ENCODE results near the gene ZDHHC14. TPM values are rescaled to one million over a fixed set of nuclear protein-coding genes. Genes with fewer than 3 reads are reported as not detected.
"Not testable (repeated sequence)": the region's sequence is repeated elsewhere in the genome, so short reads cannot be mapped to it uniquely, and the experiment has no call there.

The ZDHHC14 gene
- total RNA-seq, 1 donor from 2014 or later = 26.1 TPM

- intact Hi-C loops (cut with DNase I) = no loop called here
- DNase-seq (ENCODE audit: low spot score) = no peak
These were observed 319.0 kb downstream of the ZDHHC14 start for GRCh38 chr6:157699777-157700636.

- intact Hi-C loops (cut with DNase I); DNase-seq (ENCODE audit: low spot score): not testable (repeated sequence)
These were observed 325.4 kb downstream of the ZDHHC14 start for GRCh38 chr6:157706351-157706750.

GRCh38 chr6:157706883-157707282 lies 325.9 kb downstream of the ZDHHC14 start:
- DNase-seq (ENCODE audit: low spot score) = peak; percentile 9
- intact Hi-C loops (cut with DNase I) = no loop called here

DNA sequence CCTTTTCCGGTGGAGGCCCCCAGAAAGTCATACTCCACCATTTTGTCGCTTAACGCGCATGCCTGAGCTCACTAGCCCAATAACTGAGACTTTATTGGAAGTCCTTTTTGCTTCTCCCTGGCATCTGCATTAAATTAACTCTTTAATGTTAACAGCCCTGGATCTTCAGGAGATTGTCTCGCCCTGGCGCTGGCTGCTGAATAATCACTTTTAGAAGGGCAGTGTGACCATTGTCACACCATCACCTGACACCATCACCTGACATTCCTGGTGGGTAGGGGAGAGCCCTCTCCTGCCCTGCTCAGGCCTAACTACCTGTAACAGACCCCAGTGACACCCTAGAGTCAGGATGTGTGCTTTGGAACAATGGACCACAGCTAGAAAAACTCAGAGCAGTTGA lies 326.6 kb downstream of the ZDHHC14 start:
- peak; percentile 5 for DNase-seq (ENCODE audit: low spot score)
- intact Hi-C loops (cut with DNase I) = no loop called here

GRCh38 chr6:157708239-157708638 lies 327.2 kb downstream of the ZDHHC14 start:
- no peak for DNase-seq (ENCODE audit: low spot score)
- intact Hi-C loops (cut with DNase I) = no loop called here

- DNase-seq (ENCODE audit: low spot score) = no peak
- intact Hi-C loops (cut with DNase I) = no loop called here
These were observed 327.9 kb downstream of the ZDHHC14 start for GRCh38 chr6:157708933-157709332.

GRCh38 chr6:157709555-157709954 lies 328.6 kb downstream of the ZDHHC14 start:
- peak; percentile 10 for DNase-seq (ENCODE audit: low spot score)
- intact Hi-C loops (cut with DNase I) = no loop called here

DNA sequence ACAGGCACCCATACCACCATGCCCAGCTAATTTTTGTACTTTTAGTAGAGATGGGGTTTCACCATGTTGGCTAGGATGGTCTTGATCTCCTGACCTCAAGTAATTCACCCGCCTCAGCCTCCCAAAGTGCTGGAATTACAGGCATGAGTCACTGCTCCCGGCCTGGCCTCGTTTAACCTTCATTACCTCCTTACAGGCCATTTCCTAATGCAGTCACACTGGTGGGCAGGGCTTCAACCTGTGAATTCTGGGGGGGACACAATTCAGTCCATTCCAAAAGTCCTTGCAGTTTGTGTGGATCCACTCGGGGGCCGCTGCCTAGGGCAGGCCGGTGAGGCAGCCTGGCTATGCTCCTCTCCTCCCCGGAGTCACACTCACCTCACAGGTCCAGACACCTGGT lies 329.6 kb downstream of the ZDHHC14 start:
- intact Hi-C loops (cut with DNase I) = no loop called here
- no peak for DNase-seq (ENCODE audit: low spot score)

- intact Hi-C loops (cut with DNase I) = no loop called here
- DNase-seq (ENCODE audit: low spot score) = peak; percentile 56
These were observed 330.1 kb downstream of the ZDHHC14 start for GRCh38 chr6:157711060-157711459.

GRCh38 chr6:157712585-157713295 lies 331.8 kb downstream of the ZDHHC14 start:
- intact Hi-C loops (cut with DNase I) = no loop called here
- peak; percentile 67 for DNase-seq (ENCODE audit: low spot score)

- intact Hi-C loops (cut with DNase I) = no loop called here
- DNase-seq (ENCODE audit: low spot score) = peak; percentile 64
These were observed 332.6 kb downstream of the ZDHHC14 start for GRCh38 chr6:157713451-157714152.

GRCh38 chr6:157714153-157714490 lies 333.1 kb downstream of the ZDHHC14 start:
- intact Hi-C loops (cut with DNase I) = no loop called here
- DNase-seq (ENCODE audit: low spot score) = no peak

DNA sequence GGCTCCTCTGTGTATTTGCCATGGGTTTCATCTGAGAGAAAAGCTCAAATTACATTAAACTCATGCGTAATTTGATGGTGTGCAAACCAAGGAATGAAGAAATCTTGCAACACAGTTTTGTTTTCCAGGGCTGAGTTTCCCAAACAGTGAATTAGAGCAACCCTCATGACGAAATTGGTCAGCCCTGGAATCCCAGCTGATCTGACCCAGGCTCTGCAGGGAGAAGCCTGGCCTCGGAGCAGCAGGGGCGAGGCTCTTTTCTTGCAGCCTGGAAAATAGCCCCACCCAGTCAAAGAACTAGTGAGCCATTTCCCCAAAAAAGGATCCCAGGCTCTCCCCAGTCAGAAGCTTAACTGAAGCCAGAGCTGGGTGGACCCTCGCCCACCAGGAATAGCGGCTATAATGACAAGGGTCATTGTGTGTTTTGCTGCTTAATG lies 334.8 kb downstream of the ZDHHC14 start:
- intact Hi-C loops (cut with DNase I) = no loop called here
- peak; percentile 74 for DNase-seq (ENCODE audit: low spot score)

DNA sequence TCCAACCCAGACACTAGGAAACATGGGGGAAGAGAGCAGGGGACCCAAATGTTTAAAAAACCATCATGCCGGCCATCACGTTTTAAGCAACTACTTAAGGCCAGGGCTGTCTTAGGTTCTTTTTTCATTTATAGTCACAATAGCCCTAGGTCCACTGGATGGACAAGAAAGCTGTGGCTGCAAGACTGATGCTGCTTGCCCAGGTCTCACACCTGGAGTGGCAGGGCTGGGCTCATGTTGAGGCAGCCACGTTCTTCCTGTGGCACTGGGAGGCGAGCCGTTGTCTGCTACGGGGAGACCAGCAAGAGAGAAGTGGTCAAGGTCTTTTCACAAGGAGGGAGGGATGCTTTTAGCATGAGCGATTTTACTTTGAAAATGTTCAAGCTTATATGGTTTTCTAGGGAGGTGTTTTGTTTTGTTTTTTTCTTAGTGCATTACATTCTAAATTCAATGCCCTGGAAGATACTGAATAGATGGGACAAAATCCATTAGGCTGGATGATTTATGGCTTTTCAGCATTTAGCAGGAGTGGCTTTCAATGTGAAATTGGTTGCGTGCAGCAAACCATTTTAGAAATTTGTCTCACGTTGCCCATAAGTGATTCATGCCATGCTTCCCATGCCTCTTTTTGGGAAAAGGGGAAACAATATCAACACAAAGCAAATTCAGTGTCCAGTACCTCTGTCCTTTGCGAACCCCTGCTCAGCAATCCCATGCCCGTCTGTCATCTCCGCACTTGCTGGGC lies 335.4 kb downstream of the ZDHHC14 start:
- DNase-seq (ENCODE audit: low spot score) = peak; percentile 43
- intact Hi-C loops (cut with DNase I) = no loop called here

DNA sequence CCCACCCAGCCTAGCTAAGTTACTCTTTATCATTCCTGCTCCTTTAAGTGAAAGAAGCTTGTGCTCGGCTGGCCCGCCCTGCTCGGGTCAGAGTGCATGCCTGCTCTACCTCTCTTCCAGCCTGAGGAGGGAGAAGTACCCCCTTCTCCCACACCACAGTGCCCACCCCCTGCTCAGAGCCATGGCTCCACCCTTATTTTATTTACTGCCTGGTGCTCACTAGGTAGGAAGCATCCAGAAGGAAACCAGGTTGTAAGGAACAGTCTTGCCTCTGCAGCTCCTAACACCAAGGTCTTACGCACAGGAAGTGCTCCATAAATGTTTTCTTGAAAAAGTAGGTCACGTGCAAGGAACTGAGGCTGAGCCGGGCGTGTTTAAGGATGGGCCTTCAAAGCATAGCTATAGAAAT lies 336.4 kb downstream of the ZDHHC14 start:
- intact Hi-C loops (cut with DNase I) = no loop called here
- peak; percentile 63 for DNase-seq (ENCODE audit: low spot score)

DNA sequence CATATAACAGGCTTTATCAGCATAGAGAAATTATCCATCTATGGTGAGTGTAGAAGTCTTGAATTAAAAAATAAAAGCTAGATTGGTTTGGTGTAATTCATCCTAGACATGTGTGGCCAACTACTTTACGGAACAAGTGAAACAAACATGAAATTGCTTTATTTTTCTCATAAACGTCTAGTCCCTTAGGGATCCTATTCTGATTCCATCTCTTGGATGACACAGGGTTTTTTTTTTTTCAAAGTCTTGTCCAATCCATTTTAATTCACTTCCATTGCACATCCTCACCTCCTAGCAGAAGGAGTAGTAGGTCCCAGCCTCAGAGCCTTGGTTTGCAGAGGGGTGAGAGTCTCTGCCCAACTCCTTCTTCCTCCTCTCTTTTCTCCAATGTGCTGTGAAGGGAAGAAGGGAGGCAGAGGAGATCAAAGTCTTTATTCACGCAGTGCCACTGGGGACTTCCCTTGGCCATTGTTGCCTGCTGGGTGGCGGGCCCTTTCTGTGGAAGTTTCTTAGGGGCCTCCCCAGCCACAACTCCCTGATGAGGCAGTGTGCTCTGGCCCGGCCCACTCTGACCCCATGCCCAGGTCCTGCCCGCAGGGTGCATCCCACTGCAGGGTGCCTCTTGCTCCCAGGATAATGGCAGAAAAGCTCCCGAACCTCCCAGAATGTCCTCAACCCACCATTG lies 337.7 kb downstream of the ZDHHC14 start:
- intact Hi-C loops (cut with DNase I) = no loop called here
- peak; percentile 65 for DNase-seq (ENCODE audit: low spot score)

DNA sequence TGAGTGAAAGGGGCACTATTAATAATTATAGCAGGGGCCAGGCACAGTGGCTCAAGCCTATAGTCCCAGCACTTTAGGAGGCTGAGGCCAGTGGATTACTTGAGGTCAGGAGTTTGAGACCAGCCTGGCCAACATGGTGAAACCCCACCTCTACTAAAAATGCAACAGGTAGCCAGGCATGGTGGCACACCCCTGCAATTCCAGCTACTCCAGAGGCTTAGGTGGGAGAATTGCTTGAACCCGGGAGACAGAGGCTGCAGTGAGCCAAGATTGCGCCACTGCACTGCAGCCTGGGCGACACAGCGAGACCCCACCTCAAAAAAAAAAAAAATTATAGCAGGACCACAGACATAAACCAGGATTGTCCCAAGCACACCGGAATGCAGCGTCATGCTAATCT lies 340.0 kb downstream of the ZDHHC14 start:
- DNase-seq (ENCODE audit: low spot score); intact Hi-C loops (cut with DNase I): not testable (repeated sequence)

DNA sequence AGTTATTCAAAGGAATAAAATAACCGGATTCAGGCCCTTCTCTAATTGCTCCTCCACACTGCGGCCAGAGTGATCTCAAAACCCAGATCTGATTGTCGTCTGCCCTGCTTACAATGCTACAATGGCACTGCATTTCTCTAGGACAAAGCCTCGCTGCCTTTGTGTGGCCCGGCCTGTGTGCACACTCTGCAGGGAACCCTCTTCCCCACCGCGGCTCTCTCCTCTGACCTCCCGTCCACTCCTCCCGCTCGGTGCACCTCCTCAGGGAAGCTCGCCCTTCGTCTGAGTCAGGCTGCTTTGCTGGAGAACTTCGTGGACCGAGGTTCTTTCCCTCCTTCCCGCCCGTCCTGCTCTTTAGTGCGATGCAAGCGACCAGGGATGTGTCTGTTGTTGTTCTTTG lies 340.4 kb downstream of the ZDHHC14 start:
- intact Hi-C loops (cut with DNase I) = no loop called here

DNA sequence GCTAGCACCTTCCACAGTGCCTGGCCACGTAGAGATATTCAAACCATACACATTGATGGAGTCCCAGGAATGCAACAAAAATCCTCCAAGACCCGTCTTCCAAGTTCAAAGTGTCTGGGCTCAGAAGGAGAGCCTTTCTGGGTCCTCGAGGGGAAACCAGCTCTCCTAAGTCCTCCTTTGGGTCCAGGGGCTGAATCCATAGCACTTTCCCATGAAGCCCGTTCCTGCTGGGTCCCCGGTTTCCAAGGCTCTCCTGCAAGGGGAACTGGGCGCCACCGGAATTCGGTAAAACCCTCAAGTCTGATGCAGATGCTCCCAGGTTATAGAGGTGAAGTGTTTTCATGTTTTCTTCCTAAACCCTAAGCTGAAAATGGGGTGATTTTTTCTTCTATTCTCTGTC lies 340.8 kb downstream of the ZDHHC14 start:
- intact Hi-C loops (cut with DNase I) = no loop called here
- DNase-seq (ENCODE audit: low spot score) = no peak

More for the DNA sequence above, 340.4 kb downstream of the ZDHHC14 start:
- no peak for DNase-seq (ENCODE audit: low spot score)

All from cardiac septum (tissue), 1 donor.